Central memory CD8-positive, alpha-beta T cell (primary cell): Measurements from ENCODE around the gene ADARB2.
"Not testable (repeated sequence)": the region's sequence is repeated elsewhere in the genome, so short reads cannot be mapped to it uniquely, and the experiment has no call there.

ENCODE experiments used
- ATAC-seq: fragments of 150-1000 bp; cut with Tn5 transposase; replicated peaks from 2 replicates; pipeline ENCODE4 v1.10.0; 2022; ENCODE audit warnings: mild to moderate bottlenecking, moderate FRiP score, moderate number of reproducible peaks; ENCODE audit not compliant: poor library complexity, severe bottlenecking; ENCODE audit errors: extremely low read depth
- DNase-seq, 2 donors: peaks; one replicate each; pipeline ENCODE4 v3.0.0; 2021; ENCODE audit warnings: low spot score in 2 of 2
- H3K27ac Mint-ChIP-seq: one replicate; pipeline ENCODE4 v1.8.0; 2022; ENCODE audit warnings: low read depth, mild to moderate bottlenecking, moderate library complexity, mixed read lengths
- H3K27me3 Mint-ChIP-seq: one replicate; pipeline ENCODE4 v1.8.0; 2022; ENCODE audit warnings: mixed read lengths
- H3K36me3 Mint-ChIP-seq: one replicate; pipeline ENCODE4 v1.8.0; 2022; ENCODE audit warnings: mild to moderate bottlenecking, moderate library complexity, mixed read lengths; ENCODE audit not compliant: insufficient read depth
- H3K4me1 Mint-ChIP-seq: one replicate; pipeline ENCODE4 v1.8.0; 2022; ENCODE audit warnings: mixed read lengths
- H3K4me3 Mint-ChIP-seq: one replicate; pipeline ENCODE4 v1.8.0; 2022; ENCODE audit warnings: mild to moderate bottlenecking, moderate library complexity, mixed read lengths
- H3K9me3 Mint-ChIP-seq: one replicate; pipeline ENCODE4 v1.8.0; 2022; ENCODE audit warnings: mixed read lengths

ADARB2 gene

GRCh38 chr10:1539216-1539615, 198.1 kb downstream of the ADARB2 start:
- H3K27me3 Mint-ChIP-seq: peaks cover 13% of the 10 kb centered on the region
- ATAC-seq: no peak

GRCh38 chr10:1538531-1539061, 198.7 kb downstream of the ADARB2 start:
- no peak overlapping the region for H3K4me3 Mint-ChIP-seq
- H3K27ac Mint-ChIP-seq: no peak overlapping the region
- no peaks in the 10 kb centered on the region for H3K9me3 Mint-ChIP-seq
- H3K27me3 Mint-ChIP-seq: peaks cover 15% of the 10 kb centered on the region
- ATAC-seq: no peak
- H3K4me1 Mint-ChIP-seq: no peaks in the 10 kb centered on the region
- DNase-seq: no peak
- no peaks in the 10 kb centered on the region for H3K36me3 Mint-ChIP-seq

More at GRCh38 chr10:1539216-1539615, 198.1 kb downstream of the ADARB2 start:
- Mint-ChIP-seq H3K4me1 (no peaks in the 10 kb centered on the region), H3K36me3 (no peaks in the 10 kb centered on the region), H3K9me3 (no peaks in the 10 kb centered on the region), H3K4me3 (no peak overlapping the region), H3K27ac (no peak overlapping the region)
- no peak for DNase-seq

DNA sequence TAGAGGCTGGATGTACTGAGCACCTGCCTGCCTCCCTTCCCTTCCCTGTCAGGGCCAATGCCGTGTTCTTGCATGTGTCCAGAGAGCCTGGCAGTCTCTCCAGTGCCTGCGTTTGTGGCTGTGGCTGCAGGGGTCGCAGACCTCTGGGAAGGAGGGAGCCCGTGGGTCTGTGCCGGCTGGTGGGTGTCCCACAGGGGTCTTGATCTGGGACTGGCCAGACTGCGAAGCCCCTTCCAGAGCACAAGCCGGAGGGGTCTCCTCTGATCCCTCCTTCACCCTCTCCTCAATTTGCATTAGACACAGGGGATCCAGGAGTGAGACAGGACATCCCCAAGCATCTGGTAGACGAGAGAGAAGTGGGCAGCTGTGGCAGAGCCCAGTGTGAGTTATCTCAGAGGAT, 199.2 kb downstream of the ADARB2 start:
- no peaks in the 10 kb centered on the region for H3K9me3 Mint-ChIP-seq
- ATAC-seq: no peak
- no peaks in the 10 kb centered on the region for H3K36me3 Mint-ChIP-seq

DNA sequence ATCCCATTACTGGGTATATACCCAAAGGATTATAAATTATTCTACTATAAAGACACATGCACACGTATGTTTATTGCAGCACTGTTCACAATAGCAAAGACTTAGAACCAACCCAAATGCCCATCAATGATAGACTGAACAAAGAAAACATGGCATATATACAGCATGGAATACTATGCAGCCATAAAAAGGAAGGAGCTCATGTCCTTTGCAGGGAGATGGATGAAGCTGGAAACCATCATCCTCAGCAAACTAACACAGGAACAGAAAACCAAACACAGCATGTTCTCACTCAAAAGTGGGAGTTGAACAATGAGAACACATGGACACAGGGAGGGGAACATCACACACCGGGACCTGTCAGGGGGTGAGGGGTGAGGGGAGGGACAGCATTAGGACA, 199.9 kb downstream of the ADARB2 start:
- not testable (repeated sequence) for ATAC-seq, H3K9me3 Mint-ChIP-seq, H3K4me3 Mint-ChIP-seq, H3K36me3 Mint-ChIP-seq, DNase-seq, H3K27ac Mint-ChIP-seq, H3K4me1 Mint-ChIP-seq
- peaks cover 18% of the 10 kb centered on the region for H3K27me3 Mint-ChIP-seq

More for the DNA sequence above, 199.2 kb downstream of the ADARB2 start:
- Mint-ChIP-seq H3K27ac (no peak overlapping the region), H3K4me1 (no peaks in the 10 kb centered on the region), H3K4me3 (no peak overlapping the region), H3K27me3 (peaks cover 15% of the 10 kb centered on the region)
- DNase-seq: no peak

GRCh38 chr10:1536341-1536740, 201.0 kb downstream of the ADARB2 start:
- no peak for ATAC-seq
- no peak overlapping the region for H3K27ac Mint-ChIP-seq
- H3K4me3 Mint-ChIP-seq: no peak overlapping the region
- no peaks in the 10 kb centered on the region for H3K9me3 Mint-ChIP-seq
- H3K36me3 Mint-ChIP-seq: no peaks in the 10 kb centered on the region
- peaks cover 23% of the 10 kb centered on the region for H3K27me3 Mint-ChIP-seq
- no peaks in the 10 kb centered on the region for H3K4me1 Mint-ChIP-seq
- no peak for DNase-seq

DNA sequence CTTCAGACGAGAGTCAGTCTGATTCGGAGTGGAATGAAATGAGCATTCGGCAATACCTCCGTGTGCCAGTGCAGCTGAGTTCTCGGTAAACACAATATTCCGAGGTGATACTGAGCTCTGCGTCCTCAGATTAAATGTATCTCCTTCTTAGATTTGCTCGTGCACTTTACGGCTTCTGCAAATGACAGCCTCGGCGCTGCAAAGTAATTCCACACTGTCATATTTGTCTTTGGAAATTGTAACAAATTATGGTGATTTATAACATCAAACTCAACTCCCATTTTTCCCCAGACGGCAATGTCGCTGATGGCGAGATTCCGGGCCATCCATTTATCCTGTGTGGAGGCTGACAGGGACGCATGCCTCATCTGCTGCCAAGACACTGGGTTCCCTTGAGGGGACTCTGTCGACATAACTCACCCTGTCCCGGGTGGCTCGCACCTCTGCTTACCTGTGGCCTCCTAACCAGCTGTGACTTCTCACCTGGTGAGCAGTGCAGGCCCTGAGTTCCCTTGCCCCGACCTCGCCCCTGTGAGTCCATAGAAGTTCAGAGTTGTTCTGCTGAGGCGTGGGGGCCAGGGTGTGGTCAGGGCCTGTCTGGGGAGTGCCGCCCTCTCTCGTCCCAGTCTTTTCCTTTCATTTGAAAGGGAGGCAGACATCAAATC, 201.9 kb downstream of the ADARB2 start:
- Mint-ChIP-seq H3K27ac (no peak overlapping the region), H3K4me1 (peaks cover 1% of the 10 kb centered on the region), H3K36me3 (no peaks in the 10 kb centered on the region)

DNA sequence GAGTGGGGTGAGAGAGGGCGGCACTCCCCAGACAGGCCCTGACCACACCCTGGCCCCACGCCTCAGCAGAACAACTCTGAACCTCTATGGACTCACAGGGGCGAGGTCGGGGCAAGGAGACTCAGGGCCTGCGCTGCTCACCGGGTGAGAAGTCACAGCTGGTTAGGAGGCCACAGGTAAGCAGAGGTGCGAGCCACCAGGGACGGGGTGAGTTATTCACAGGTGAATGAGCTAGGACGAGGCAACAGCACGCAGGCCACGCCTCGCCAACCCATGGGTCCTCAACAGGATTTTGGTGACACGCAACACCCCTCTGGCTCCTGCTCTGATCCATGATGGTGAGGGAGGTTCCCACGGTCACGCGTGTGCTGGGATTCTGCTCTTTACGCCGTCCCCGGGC, 202.5 kb downstream of the ADARB2 start:
- H3K36me3 Mint-ChIP-seq: no peaks in the 10 kb centered on the region
- H3K27me3 Mint-ChIP-seq: peaks cover 36% of the 10 kb centered on the region
- no peaks in the 10 kb centered on the region for H3K9me3 Mint-ChIP-seq
- H3K27ac Mint-ChIP-seq: no peak overlapping the region
- H3K4me1 Mint-ChIP-seq: peaks cover 6% of the 10 kb centered on the region
- DNase-seq: no peak
- H3K4me3 Mint-ChIP-seq: no peak overlapping the region
- no peak for ATAC-seq

More for the DNA sequence above, 201.9 kb downstream of the ADARB2 start:
- peaks cover 30% of the 10 kb centered on the region for H3K27me3 Mint-ChIP-seq
- ATAC-seq: no peak
- no peaks in the 10 kb centered on the region for H3K9me3 Mint-ChIP-seq
- DNase-seq: no peak
- H3K4me3 Mint-ChIP-seq: no peak overlapping the region

DNA sequence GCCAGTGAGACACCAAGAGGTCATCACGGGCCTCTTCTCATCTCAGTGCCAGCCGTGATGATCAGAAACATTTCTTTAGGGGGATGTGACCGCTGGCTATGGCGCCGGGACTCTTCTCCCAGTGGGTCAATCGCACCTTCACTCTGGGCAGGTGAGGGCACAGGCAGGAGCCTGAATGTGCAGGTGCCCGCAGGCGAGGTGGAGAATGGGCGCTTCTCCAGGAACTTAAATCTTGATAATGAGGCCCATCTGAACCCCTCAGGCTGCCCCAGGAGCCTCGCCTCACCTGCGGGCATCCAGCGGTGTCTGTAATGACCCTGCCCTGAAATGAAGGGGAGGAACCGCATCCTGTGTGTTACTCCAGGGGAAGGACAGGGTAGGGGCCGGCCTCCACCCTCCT, 204.7 kb downstream of the ADARB2 start:
- Mint-ChIP-seq H3K36me3 (no peaks in the 10 kb centered on the region), H3K9me3 (no peaks in the 10 kb centered on the region), H3K4me1 (peaks cover 6% of the 10 kb centered on the region), H3K4me3 (no peak overlapping the region), H3K27me3 (peaks cover 49% of the 10 kb centered on the region), H3K27ac (no peak overlapping the region)
- DNase-seq (no peak), ATAC-seq (no peak)

GRCh38 chr10:1531883-1532597, 205.3 kb downstream of the ADARB2 start:
- ATAC-seq (no peak), DNase-seq (no peak)
- Mint-ChIP-seq H3K36me3 (no peaks in the 10 kb centered on the region), H3K4me1 (peaks cover 6% of the 10 kb centered on the region), H3K27ac (no peak overlapping the region), H3K9me3 (no peaks in the 10 kb centered on the region), H3K4me3 (no peak overlapping the region), H3K27me3 (peaks cover 55% of the 10 kb centered on the region)

DNA sequence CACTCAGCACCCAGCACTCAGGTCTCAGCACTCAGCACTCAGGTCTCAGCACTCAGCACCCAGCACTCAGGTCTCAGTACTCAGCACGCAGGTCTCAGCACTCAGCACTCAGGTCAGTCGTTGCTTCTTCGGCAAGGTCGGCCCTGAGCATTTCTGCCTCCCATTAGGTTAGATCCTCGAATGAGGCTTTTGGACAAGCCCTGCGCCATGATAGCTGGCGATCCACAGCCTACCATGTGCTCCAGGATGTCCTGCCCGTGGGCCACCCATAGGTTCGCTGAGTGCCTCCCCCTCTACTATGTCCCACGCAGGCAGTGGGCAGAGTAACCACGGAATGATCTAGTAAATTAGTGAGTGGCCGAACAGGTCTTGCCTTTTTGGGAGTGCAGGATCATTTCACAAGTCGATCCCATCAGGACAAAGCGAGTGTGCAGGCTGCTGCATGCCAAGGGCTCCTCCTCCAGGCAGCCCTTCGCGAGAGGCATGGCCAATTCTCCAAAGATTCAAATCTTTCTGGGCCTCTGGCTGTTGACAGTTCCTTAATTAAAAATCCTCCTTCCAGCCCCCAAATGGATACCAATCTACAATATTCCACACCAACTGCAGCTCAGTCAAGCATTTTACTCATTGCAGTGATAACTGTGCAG, 206.3 kb downstream of the ADARB2 start:
- peaks cover 60% of the 10 kb centered on the region for H3K27me3 Mint-ChIP-seq
- no peaks in the 10 kb centered on the region for H3K9me3 Mint-ChIP-seq
- H3K4me3 Mint-ChIP-seq: no peak overlapping the region
- H3K36me3 Mint-ChIP-seq: no peaks in the 10 kb centered on the region
- no peak for ATAC-seq
- H3K4me1 Mint-ChIP-seq: peaks cover 6% of the 10 kb centered on the region
- no peak for DNase-seq
- H3K27ac Mint-ChIP-seq: no peak overlapping the region

DNA sequence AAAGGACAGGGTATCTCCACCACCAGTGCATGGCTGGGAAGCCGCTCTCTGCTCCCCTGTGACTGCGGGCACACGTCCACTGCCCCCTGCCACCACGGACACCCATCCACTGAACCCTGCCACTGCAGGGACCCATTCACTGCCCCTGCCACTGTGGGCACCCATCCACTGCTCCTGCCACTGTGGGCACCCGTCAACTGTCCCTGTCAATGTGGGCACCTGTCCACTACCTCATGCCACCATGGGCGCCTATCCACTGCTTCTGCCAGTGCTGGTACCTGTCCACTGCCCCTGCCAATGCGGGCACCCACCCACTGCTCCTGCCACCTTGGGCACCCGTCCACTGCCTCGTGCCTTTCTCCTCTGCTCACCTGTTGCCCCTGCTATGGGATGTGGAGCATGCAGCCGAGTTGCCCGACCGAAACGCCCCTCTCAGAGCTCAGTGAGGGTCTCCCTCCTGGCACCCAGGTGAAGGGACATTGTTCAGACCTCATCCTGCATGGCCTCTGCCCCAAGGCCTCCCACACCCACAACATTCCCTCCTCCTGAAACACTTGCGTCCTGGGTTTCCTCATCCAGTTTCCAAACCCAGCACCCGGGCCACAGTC, 207.4 kb downstream of the ADARB2 start:
- Mint-ChIP-seq H3K27ac (no peak overlapping the region), H3K4me3 (no peak overlapping the region), H3K36me3 (no peaks in the 10 kb centered on the region), H3K9me3 (no peaks in the 10 kb centered on the region), H3K4me1 (peaks cover 6% of the 10 kb centered on the region), H3K27me3 (peaks cover 54% of the 10 kb centered on the region)
- DNase-seq: no peak
- ATAC-seq: no peak

DNA sequence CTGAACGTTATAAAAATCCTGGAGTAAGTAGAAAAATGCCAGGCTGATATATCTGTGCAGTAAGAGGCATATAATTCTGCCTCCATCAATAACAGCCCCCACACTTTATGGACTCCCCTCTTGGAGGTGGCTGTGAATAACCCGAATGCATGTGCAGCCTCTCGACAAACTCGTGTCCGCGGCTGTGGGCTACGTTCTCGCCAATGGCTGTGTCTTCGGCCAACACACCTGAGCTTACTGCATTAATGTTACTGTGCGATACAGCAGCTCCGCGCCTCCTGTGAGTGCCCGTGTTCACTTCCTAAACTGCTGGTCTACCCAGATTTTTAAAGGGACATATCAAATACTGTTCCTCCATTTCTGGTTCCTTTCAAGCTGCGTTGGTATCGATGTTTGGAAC, 209.4 kb downstream of the ADARB2 start:
- Mint-ChIP-seq H3K9me3 (no peaks in the 10 kb centered on the region), H3K27ac (no peak overlapping the region), H3K27me3 (peaks cover 59% of the 10 kb centered on the region), H3K36me3 (no peaks in the 10 kb centered on the region), H3K4me3 (no peak overlapping the region), H3K4me1 (peaks cover 6% of the 10 kb centered on the region)
- ATAC-seq (no peak), DNase-seq (no peak)
